Activated naive CD4-positive, alpha-beta T cell treated with anti-CD3 and anti-CD28 coated beads, Interleukin-2, amount 50 U/mL, for 24 hours (primary cell): ENCODE results near the gene NOS1AP.

Source experiments
- H3K27ac Mint-ChIP-seq: one replicate; pipeline ENCODE4 v1.8.0; 2021; ENCODE audit warnings: mild to moderate bottlenecking, mixed read lengths
- H3K27me3 Mint-ChIP-seq: one replicate; pipeline ENCODE4 v1.8.0; 2021; ENCODE audit warnings: mixed read lengths
- H3K36me3 Mint-ChIP-seq: one replicate; pipeline ENCODE4 v1.8.0; 2021; ENCODE audit warnings: mixed read lengths
- H3K4me1 Mint-ChIP-seq: one replicate; pipeline ENCODE4 v1.8.0; 2021; ENCODE audit warnings: mixed read lengths
- H3K4me3 Mint-ChIP-seq: one replicate; pipeline ENCODE4 v1.8.0; 2021; ENCODE audit warnings: mild to moderate bottlenecking, mixed read lengths
- H3K9me3 Mint-ChIP-seq: one replicate; pipeline ENCODE4 v1.8.0; 2021; ENCODE audit warnings: mixed read lengths

The NOS1AP gene

GRCh38 chr1:162091681-162092524 lies 22.4 kb downstream of the NOS1AP start:
- H3K27me3 Mint-ChIP-seq = peaks cover 2% of the 10 kb centered on the region

GRCh38 chr1:162093095-162093494 lies 23.6 kb downstream of the NOS1AP start:
- H3K36me3 Mint-ChIP-seq = no peaks in the 10 kb centered on the region
- H3K27ac Mint-ChIP-seq = no peak overlapping the region

More at GRCh38 chr1:162091681-162092524, 22.4 kb downstream of the NOS1AP start:
- no peaks in the 10 kb centered on the region for H3K36me3 Mint-ChIP-seq
- H3K4me3 Mint-ChIP-seq = no peak overlapping the region
- H3K9me3 Mint-ChIP-seq = no peaks in the 10 kb centered on the region
- H3K4me1 Mint-ChIP-seq = no peaks in the 10 kb centered on the region
- H3K27ac Mint-ChIP-seq = no peak overlapping the region

GRCh38 chr1:162094271-162094670 lies 24.8 kb downstream of the NOS1AP start:
- Mint-ChIP-seq H3K36me3 (no peaks in the 10 kb centered on the region), H3K27ac (no peak overlapping the region), H3K27me3 (peaks cover 2% of the 10 kb centered on the region), H3K4me1 (no peaks in the 10 kb centered on the region), H3K9me3 (no peaks in the 10 kb centered on the region), H3K4me3 (no peak overlapping the region)

More at GRCh38 chr1:162093095-162093494, 23.6 kb downstream of the NOS1AP start:
- Mint-ChIP-seq H3K4me3 (no peak overlapping the region), H3K9me3 (no peaks in the 10 kb centered on the region), H3K4me1 (no peaks in the 10 kb centered on the region), H3K27me3 (peaks cover 2% of the 10 kb centered on the region)

DNA sequence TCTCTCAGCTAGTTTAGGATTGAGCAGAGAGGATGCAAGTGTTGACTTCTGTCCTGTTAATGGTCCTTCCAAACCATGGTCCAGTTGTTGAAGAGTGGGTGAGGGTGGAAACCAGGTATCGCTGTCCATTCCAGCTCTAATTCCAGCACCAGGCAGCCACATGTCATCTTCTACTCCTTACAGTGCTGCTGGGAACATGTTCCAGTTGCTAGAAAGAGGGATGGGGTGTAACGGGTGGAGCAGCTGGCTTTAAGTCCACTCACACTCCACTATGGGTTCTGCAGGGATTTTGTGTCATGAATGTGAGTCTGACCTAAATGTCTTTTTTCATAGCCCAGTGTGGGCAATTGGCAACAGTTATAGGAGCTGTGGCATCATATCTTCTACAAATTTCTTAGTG lies 25.2 kb downstream of the NOS1AP start:
- Mint-ChIP-seq H3K9me3 (no peaks in the 10 kb centered on the region), H3K27ac (no peak overlapping the region), H3K27me3 (peaks cover 2% of the 10 kb centered on the region), H3K36me3 (no peaks in the 10 kb centered on the region), H3K4me1 (no peaks in the 10 kb centered on the region), H3K4me3 (no peak overlapping the region)

GRCh38 chr1:162107911-162108310 lies 38.4 kb downstream of the NOS1AP start:
- peaks cover 32% of the 10 kb centered on the region for H3K27me3 Mint-ChIP-seq
- no peak overlapping the region for H3K4me3 Mint-ChIP-seq
- peaks cover 3% of the 10 kb centered on the region for H3K36me3 Mint-ChIP-seq
- H3K9me3 Mint-ChIP-seq = peaks cover 23% of the 10 kb centered on the region
- H3K27ac Mint-ChIP-seq = no peak overlapping the region
- H3K4me1 Mint-ChIP-seq = no peaks in the 10 kb centered on the region

DNA sequence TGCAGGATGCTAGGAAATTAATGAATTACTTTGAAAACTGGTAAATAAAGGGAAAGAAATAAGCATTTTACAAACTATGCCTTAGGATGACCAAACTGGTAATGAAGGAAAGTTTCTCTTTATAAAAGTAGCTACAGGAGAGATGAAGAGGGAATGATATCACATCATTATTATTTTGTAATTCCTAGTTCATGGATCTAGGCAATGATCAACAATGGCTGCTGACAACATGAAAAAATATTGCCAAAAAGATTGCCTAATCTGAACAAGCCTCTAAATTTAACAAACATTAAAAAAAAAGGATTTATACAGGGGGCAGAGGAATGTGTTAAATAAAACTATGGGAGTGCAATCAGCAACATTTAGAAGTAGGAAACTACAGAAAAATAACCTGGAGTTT lies 38.9 kb downstream of the NOS1AP start:
- H3K4me3 Mint-ChIP-seq = no peak overlapping the region
- no peak overlapping the region for H3K27ac Mint-ChIP-seq
- H3K36me3 Mint-ChIP-seq = peaks cover 3% of the 10 kb centered on the region
- peaks cover 27% of the 10 kb centered on the region for H3K27me3 Mint-ChIP-seq
- H3K9me3 Mint-ChIP-seq = peaks cover 23% of the 10 kb centered on the region
- no peaks in the 10 kb centered on the region for H3K4me1 Mint-ChIP-seq

DNA sequence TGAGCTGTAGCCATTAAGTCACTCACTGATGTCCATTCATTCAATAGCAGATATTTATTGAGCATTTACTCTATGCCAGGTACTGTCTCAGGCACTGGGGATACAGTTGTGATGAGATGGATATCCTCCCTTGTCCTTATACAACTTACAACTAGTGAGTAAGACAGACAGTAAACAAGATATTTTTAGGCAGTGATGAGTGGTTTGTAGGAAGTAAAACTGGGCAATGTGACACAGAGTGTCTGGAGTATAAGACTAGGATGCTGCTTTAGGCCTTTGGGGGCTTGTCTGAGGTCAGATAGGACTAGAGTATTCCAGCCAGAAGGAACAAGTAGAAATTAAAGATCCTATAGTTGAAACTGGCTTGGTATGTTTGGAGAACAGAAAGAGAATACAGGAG lies 41.4 kb downstream of the NOS1AP start:
- no peaks in the 10 kb centered on the region for H3K4me1 Mint-ChIP-seq
- H3K9me3 Mint-ChIP-seq = peaks cover 14% of the 10 kb centered on the region
- H3K36me3 Mint-ChIP-seq = peaks cover 2% of the 10 kb centered on the region
- no peak overlapping the region for H3K27ac Mint-ChIP-seq
- peaks cover 19% of the 10 kb centered on the region for H3K27me3 Mint-ChIP-seq
- no peak overlapping the region for H3K4me3 Mint-ChIP-seq

- peaks cover 14% of the 10 kb centered on the region for H3K9me3 Mint-ChIP-seq
- H3K36me3 Mint-ChIP-seq = peaks cover 2% of the 10 kb centered on the region
- H3K4me1 Mint-ChIP-seq = no peaks in the 10 kb centered on the region
- H3K27me3 Mint-ChIP-seq = peaks cover 14% of the 10 kb centered on the region
- no peak overlapping the region for H3K27ac Mint-ChIP-seq
- no peak overlapping the region for H3K4me3 Mint-ChIP-seq
Measured at GRCh38 chr1:162111572-162111971, 42.1 kb downstream of the NOS1AP start.

DNA sequence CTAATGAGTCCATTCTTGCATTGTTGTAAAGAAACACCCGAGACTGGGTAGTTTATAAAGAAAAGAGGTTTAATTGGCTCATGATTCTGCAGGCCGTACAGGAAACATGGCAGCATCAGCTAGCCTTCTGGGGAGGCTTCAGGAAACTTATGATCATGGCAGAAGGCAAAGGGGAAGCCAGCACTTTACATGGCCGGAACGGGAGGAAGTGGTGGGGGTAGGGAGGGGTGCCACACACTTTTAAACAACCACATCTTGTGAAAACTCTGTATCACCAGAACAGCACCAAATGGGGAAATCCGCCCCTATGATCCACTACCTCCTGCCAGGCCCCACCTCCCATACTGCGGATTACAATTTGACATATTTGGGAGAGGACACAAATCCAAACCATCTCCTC lies 43.9 kb downstream of the NOS1AP start:
- Mint-ChIP-seq H3K4me3 (no peak overlapping the region), H3K4me1 (no peaks in the 10 kb centered on the region), H3K27ac (no peak overlapping the region), H3K27me3 (peaks cover 14% of the 10 kb centered on the region), H3K9me3 (peaks cover 10% of the 10 kb centered on the region), H3K36me3 (peaks cover 2% of the 10 kb centered on the region)

GRCh38 chr1:162117039-162117774 lies 47.7 kb downstream of the NOS1AP start:
- H3K27me3 Mint-ChIP-seq = peaks cover 9% of the 10 kb centered on the region

GRCh38 chr1:162118063-162118462 lies 48.6 kb downstream of the NOS1AP start:
- Mint-ChIP-seq H3K4me3 (no peak overlapping the region), H3K4me1 (no peaks in the 10 kb centered on the region), H3K36me3 (no peaks in the 10 kb centered on the region), H3K27me3 (peaks cover 6% of the 10 kb centered on the region), H3K9me3 (no peaks in the 10 kb centered on the region), H3K27ac (no peak overlapping the region)

More at GRCh38 chr1:162117039-162117774, 47.7 kb downstream of the NOS1AP start:
- no peak overlapping the region for H3K4me3 Mint-ChIP-seq
- H3K9me3 Mint-ChIP-seq = no peaks in the 10 kb centered on the region
- H3K36me3 Mint-ChIP-seq = no peaks in the 10 kb centered on the region
- no peaks in the 10 kb centered on the region for H3K4me1 Mint-ChIP-seq
- H3K27ac Mint-ChIP-seq = no peak overlapping the region

DNA sequence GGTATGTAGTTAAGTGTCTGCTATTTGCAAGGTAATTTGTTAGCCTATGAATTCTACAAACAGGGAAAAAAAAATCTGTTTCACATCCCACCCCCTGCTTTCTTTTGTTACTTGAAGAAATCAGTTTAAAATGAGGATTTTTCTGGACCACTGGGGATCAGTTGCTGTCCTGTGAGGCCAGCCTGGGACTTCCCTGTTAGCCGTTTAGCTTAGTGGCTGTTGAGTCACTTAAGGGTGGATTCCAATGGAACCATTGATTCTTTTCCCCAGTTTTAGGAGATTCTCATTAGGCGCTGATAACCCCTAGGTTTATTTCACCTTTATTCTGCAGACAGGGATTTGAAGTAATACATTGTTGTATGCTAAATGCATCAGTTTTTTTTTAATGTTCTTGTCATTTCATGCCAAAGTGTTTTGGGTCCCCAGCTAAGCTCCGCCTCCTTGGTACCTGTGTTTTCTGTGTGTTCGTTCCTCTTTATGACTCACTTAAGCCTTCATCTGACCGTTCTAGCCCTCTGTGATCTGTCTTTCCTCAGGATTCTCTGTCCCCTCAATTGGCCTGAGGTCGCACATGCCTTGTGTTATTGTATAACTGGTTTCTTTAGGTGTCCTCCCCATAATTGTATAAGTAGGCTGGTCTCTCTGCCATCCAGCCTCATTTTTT lies 59.3 kb downstream of the NOS1AP start:
- Mint-ChIP-seq H3K4me1 (no peaks in the 10 kb centered on the region), H3K9me3 (no peaks in the 10 kb centered on the region), H3K27ac (no peak overlapping the region), H3K4me3 (no peak overlapping the region), H3K27me3 (peaks cover 19% of the 10 kb centered on the region), H3K36me3 (no peaks in the 10 kb centered on the region)

DNA sequence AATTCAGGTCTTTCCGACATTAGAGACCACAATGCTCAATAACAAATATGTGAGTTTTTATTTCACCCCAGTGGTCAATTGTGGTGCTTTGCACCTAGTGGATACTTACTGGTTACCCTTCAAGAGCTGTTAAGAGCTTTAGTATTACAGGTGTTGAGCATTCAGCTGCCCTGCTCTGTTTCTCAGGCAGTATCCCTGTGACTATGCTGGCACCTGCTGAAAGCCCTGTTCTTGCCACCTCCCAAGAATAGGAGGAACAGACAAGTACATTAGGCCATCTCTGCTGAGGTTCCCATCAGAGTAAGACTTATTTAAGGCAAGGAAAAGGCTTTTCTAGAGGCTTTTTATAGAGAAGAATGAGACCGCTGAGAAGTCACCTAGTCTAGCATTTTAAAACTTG lies 60.8 kb downstream of the NOS1AP start:
- Mint-ChIP-seq H3K27ac (no peak overlapping the region), H3K27me3 (peaks cover 18% of the 10 kb centered on the region), H3K9me3 (no peaks in the 10 kb centered on the region), H3K36me3 (no peaks in the 10 kb centered on the region), H3K4me1 (no peaks in the 10 kb centered on the region), H3K4me3 (no peak overlapping the region)

- H3K27ac Mint-ChIP-seq = no peak overlapping the region
- no peaks in the 10 kb centered on the region for H3K9me3 Mint-ChIP-seq
- H3K4me1 Mint-ChIP-seq = no peaks in the 10 kb centered on the region
- peaks cover 18% of the 10 kb centered on the region for H3K27me3 Mint-ChIP-seq
- no peak overlapping the region for H3K4me3 Mint-ChIP-seq
- no peaks in the 10 kb centered on the region for H3K36me3 Mint-ChIP-seq
Measured at GRCh38 chr1:162131400-162132321, 62.2 kb downstream of the NOS1AP start.

DNA sequence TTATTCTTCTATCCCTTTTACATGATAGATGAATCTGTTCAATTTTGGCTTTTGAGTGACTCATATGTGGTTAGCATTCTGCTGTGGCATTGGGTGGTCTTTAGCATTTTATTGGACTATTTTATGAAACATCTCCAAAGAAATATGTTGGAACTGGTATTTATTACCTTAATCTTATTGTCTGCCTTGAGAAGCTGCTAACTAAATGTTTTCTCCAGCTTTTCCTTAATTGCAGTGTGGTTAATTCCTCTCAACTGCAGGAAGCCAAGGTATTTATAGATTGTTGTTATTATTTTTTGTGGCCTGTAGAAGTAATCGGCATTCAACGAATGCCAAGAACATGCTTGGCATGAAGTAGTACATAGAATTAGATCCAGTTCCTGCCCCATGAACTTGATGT lies 64.1 kb downstream of the NOS1AP start:
- H3K4me3 Mint-ChIP-seq = no peak overlapping the region
- H3K27me3 Mint-ChIP-seq = peaks cover 18% of the 10 kb centered on the region
- no peaks in the 10 kb centered on the region for H3K4me1 Mint-ChIP-seq
- no peak overlapping the region for H3K27ac Mint-ChIP-seq
- no peaks in the 10 kb centered on the region for H3K9me3 Mint-ChIP-seq
- H3K36me3 Mint-ChIP-seq = no peaks in the 10 kb centered on the region
